Suprapubic skin (tissue), 4 donors: ENCODE results near the gene TNFSF8.

Experiments used
- EP300 ChIP-seq: sonication (generic); formaldehyde crosslinking; IDR thresholded peaks from one replicate; pipeline ENCODE4 v1.6.1; 2017; ENCODE audit warnings: antibody characterized with exemption
- POLR2A ChIP-seq, 2 donors: fragments of 450-650 bp; IDR thresholded peaks; one replicate each; pipeline ENCODE4 v1.6.1; 2017; ENCODE audit warnings: antibody characterized with exemption in 2 of 2, mild to moderate bottlenecking in 2 of 2, moderate library complexity in 2 of 2
- POLR2AphosphoS5 ChIP-seq, 3 donors: sonication (generic); formaldehyde crosslinking; IDR thresholded peaks; one replicate each; pipeline ENCODE4 v1.6.1; 2017; ENCODE audit warnings: antibody characterized with exemption in 3 of 3
- TF ChIP-seq, protein P1 (sequence below), 2 donors: fragments of 200-600 bp in 1 of 2; fragments of 450-650 bp in 1 of 2; sonication (generic) in 1 of 2; IDR thresholded peaks; one replicate each; pipeline ENCODE4 v1.5.1; 2016 to 2019; ENCODE audit warnings: antibody characterized with exemption in 2 of 2, mild to moderate bottlenecking in 1 of 2, moderate library complexity in 1 of 2

DNA sequence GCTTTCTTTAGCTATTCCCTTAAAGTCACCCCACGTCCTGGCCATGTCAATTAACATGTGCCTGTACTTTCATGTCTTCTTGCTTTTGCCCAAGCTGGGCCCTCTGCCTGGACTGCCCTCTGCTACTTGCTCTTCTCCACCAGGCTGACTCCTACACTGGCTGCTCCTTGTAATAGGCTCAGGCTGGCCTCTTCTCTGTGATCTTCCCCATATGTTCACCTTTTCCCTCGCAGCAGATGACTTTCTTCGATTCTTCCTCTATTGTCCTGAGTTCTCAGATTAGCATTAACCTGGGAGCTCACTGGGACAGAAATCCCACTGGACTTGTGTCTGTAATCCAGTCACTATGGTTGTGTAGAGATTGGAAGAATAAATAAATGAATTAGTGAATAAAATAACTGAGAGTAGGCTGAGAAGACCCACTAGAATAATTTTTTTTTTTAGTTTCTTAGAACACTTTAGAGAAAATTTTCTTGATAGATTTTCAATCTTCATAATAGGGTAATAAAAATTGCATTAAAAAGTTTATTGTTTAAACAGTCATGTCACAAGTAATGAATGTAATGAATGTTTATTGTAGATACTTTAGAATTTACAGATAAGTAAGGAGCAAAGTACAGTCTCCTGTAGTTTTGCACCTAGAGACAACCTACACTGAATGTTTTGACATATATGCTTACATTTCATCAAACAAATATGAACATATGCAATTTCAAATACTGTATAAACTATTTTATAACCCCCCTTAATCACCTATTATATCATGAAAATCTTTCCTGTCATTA lies 77.1 kb downstream of the TNFSF8 start:
- TF ChIP-seq, protein P1, sequence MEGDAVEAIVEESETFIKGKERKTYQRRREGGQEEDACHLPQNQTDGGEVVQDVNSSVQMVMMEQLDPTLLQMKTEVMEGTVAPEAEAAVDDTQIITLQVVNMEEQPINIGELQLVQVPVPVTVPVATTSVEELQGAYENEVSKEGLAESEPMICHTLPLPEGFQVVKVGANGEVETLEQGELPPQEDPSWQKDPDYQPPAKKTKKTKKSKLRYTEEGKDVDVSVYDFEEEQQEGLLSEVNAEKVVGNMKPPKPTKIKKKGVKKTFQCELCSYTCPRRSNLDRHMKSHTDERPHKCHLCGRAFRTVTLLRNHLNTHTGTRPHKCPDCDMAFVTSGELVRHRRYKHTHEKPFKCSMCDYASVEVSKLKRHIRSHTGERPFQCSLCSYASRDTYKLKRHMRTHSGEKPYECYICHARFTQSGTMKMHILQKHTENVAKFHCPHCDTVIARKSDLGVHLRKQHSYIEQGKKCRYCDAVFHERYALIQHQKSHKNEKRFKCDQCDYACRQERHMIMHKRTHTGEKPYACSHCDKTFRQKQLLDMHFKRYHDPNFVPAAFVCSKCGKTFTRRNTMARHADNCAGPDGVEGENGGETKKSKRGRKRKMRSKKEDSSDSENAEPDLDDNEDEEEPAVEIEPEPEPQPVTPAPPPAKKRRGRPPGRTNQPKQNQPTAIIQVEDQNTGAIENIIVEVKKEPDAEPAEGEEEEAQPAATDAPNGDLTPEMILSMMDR (IDR thresholded peaks at IDR 0.05) = no peak
- TF ChIP-seq POLR2A (IDR thresholded peaks at IDR 0.05) (no peak), EP300 (no peak), POLR2AphosphoS5 (IDR thresholded peaks at IDR 0.05) (no peak)
